ENCODE data around the gene C2orf92.

GRCh38 chr2:97699765-97700444, 30.4 kb downstream of the C2orf92 start:
- TF ChIP-seq CTCF (IDR thresholded peaks at IDR 0.05) (peak; percentile 17 to 69 (median 55)), POLR2A (IDR thresholded peaks at IDR 0.05) (no peak)
